ENCODE results near the gene APOB. TPM values are rescaled to one million over a fixed set of nuclear protein-coding genes. Genes with fewer than 3 reads are reported as not detected.
A peak's percentile ranks its signal among the peaks of the same experiment; 100 is the strongest.

APOB gene
- total and polyA plus RNA-seq, 2 of the 13 experiments (the other 11 are each of a cell fraction or from before 2014, with no cell fraction given): 1,569 to 2,515 TPM

GRCh38 chr2:21001225-21001946 is 42.5 kb downstream of the APOB start (continued):
- TF ChIP-seq RAD51 (IDR thresholded peaks at IDR 0.05; ENCODE audit: borderline replicate concordance) (no peak), ZBTB33 (CRISPR knock-in tag; IDR thresholded peaks at IDR 0.05) (no peak), ELF3 (CRISPR knock-in tag; IDR thresholded peaks at IDR 0.05) (0 out of 2 replicates have a peak, but pooled peaks have one; percentile 12), KLF12 (CRISPR knock-in tag; IDR thresholded peaks at IDR 0.05; ENCODE audit: borderline replicate concordance) (no peak), PPARG (CRISPR knock-in tag; conservative IDR thresholded peaks at IDR 0.05) (no peak), ZNF781 (CRISPR knock-in tag; IDR thresholded peaks at IDR 0.05; ENCODE audit: borderline replicate concordance, not compliant biosample characterization) (no peak), AGO2 (optimal IDR thresholded peaks at IDR 0.05; ENCODE audit: low read depth, low read length) (peak; percentile 1), NFIC (IDR thresholded peaks at IDR 0.05; ENCODE audit: low read length) (peak; percentile 43; the same call in 1 of the 2 replicates), AFF4 (CRISPR knock-in tag; IDR thresholded peaks at IDR 0.05) (0 out of 2 replicates have a peak, but pooled peaks have one; percentile 21), DR1 (CRISPR knock-in tag; IDR thresholded peaks at IDR 0.05) (no peak), NFIB (CRISPR knock-in tag; IDR thresholded peaks at IDR 0.05; ENCODE audit: borderline replicate concordance) (no peak), GATAD2A (CRISPR knock-in tag; IDR thresholded peaks at IDR 0.05) (0 out of 2 replicates have a peak, but pooled peaks have one; percentile 9), TBP (CRISPR knock-in tag; IDR thresholded peaks at IDR 0.05) (no peak), TSC22D2 (CRISPR knock-in tag; IDR thresholded peaks at IDR 0.05; ENCODE audit: borderline replicate concordance) (0 out of 2 replicates have a peak, but pooled peaks have one; percentile 3), TRIM24 (CRISPR knock-in tag; IDR thresholded peaks at IDR 0.05) (no peak), ZNF749 (CRISPR knock-in tag; IDR thresholded peaks at IDR 0.05; ENCODE audit: borderline replicate concordance) (0 out of 2 replicates have a peak, but pooled peaks have one; percentile 8)

Measured in HepG2 (cell line).